HCT116 (cell line): ENCODE results near the gene TBCD. TPM values are rescaled to one million over a fixed set of nuclear protein-coding genes. Genes with fewer than 3 reads are reported as not detected.

Experiments used
- ATAC-seq: fragments of 200-7000 bp; cut with Tn5 transposase; 2 replicates; pipeline ENCODE4 v1.9.1; 2020; ENCODE audit warnings: mild to moderate bottlenecking, moderate library complexity
- BruUV-seq: library from RNA; stranded (reverse); fragments of 400-500 nt; replicated peaks from 2 replicates; lab custom pipeline; 2021; lab: Mats Ljungman, UMichigan
- CTCF ChIA-PET: fragments of 300-600 bp; sonication (Branson Sonifier 250); formaldehyde crosslinking; loops from one replicate; lab custom pipeline; 2021; ENCODE audit warnings: antibody characterized with exemption; lab: Charles Lee
- POLR2A ChIA-PET: fragments of 300-600, 350-600 bp; sonication (Branson Sonifier 250); formaldehyde crosslinking; loops from one replicate; lab custom pipeline; 2021; ENCODE audit warnings: antibody characterized with exemption; lab: Charles Lee
- RAD21 ChIA-PET, 2 experiments: fragments of 300-600 bp; sonication (Branson Sonifier 250); formaldehyde crosslinking; loops; one replicate each; lab custom pipeline; 2023; ENCODE audit warnings: low total read pairs in 2 of 2; ENCODE audit not compliant: uncharacterized antibody in 2 of 2, unreplicated experiment in 2 of 2, low non-redundant PET in 1 of 2; lab: Charles Lee
- DNase-seq: peaks from one replicate; pipeline ENCODE4 v3.0.0-alpha.2; 2010; ENCODE audit warnings: low read depth, low spot score
- H2AFZ ChIP-seq: fragments of 200-600 bp; shearing (Covaris generic), sonication (generic); 2 replicates; pipeline ENCODE4 v1.6.1; 2017; ENCODE audit warnings: low read depth, mixed run types, mixed read lengths, antibody characterized with exemption, low read length; ENCODE audit not compliant: poor library complexity, severe bottlenecking
- H3K27ac ChIP-seq: 2 replicates; pipeline ENCODE4 v1.5.1; 2012; ENCODE audit warnings: low read depth, low read length
- H3K27me3 ChIP-seq: fragments of 200-600 bp; sonication (generic); 2 replicates; pipeline ENCODE4 v1.6.1; 2016; ENCODE audit warnings: mixed run types, low read length, mixed read lengths; ENCODE audit not compliant: insufficient read depth
- H3K36me3 ChIP-seq, 2 experiments: fragments of 200-500 bp in 1 of 2; fragments of 200-600 bp in 1 of 2; sonication (Bioruptor generic) in 1 of 2; sonication (generic) in 1 of 2; 2 replicates each; pipeline versions ENCODE4 v1.5.1 to v1.6.1; 2014 to 2016; ENCODE audit warnings: low read length in 2 of 2, inconsistent platforms in 1 of 2, mixed read lengths in 1 of 2, mixed run types in 1 of 2; ENCODE audit not compliant: insufficient read depth in 2 of 2, control insufficient read depth in 1 of 2
- H3K4me1 ChIP-seq, 2 experiments: fragments of 200-600 bp in 1 of 2; sonication (generic) in 1 of 2; 2 replicates each; pipeline versions ENCODE4 v1.5.1 to v1.6.1; 2012 to 2017; ENCODE audit warnings: low read length in 2 of 2, inconsistent platforms in 1 of 2, mild to moderate bottlenecking in 1 of 2, mixed read lengths in 1 of 2, mixed run types in 1 of 2, moderate library complexity in 1 of 2; ENCODE audit not compliant: insufficient read depth in 2 of 2, control insufficient read depth in 1 of 2
- H3K4me2 ChIP-seq: fragments of 200-600 bp; sonication (generic); 2 replicates; pipeline ENCODE4 v1.6.1; 2017; ENCODE audit warnings: mixed run types, low read length, mixed read lengths
- H3K4me3 ChIP-seq, 2 experiments: fragments of 200-600 bp in 1 of 2; sonication (generic) in 1 of 2; replicated peaks in 1 of 2; 2 replicates each; pipeline ENCODE4 v1.5.1; 2011 to 2016; ENCODE audit warnings: low read length in 2 of 2, control low read depth in 1 of 2, low read depth in 1 of 2, mild to moderate bottlenecking in 1 of 2, mixed read lengths in 1 of 2, mixed run types in 1 of 2
- H3K79me2 ChIP-seq: fragments of 200-600 bp; sonication (generic); 2 replicates; pipeline ENCODE4 v1.6.1; 2017; ENCODE audit warnings: mild to moderate bottlenecking, mixed run types, low read length, moderate library complexity, mixed read lengths; ENCODE audit not compliant: insufficient read depth
- H3K9ac ChIP-seq: fragments of 200-600 bp; sonication (generic); 2 replicates; pipeline ENCODE4 v1.6.1; 2016; ENCODE audit warnings: low read length, mixed read lengths
- H3K9me2 ChIP-seq: fragments of 200-600 bp; sonication (generic), shearing (Covaris generic); 2 replicates; pipeline ENCODE4 v1.6.1; 2017; ENCODE audit warnings: mixed run types, mild to moderate bottlenecking, moderate library complexity; ENCODE audit not compliant: insufficient read depth
- H3K9me3 ChIP-seq, 2 experiments: fragments of 200-500 bp in 1 of 2; fragments of 200-600 bp in 1 of 2; sonication (Bioruptor generic) in 1 of 2; sonication (generic) in 1 of 2; 2 replicates each; pipeline ENCODE4 v1.6.1; 2014 to 2017; ENCODE audit warnings: low read length in 2 of 2, mixed read lengths in 2 of 2, inconsistent platforms in 1 of 2, low read depth in 1 of 2, mild to moderate bottlenecking in 1 of 2, mixed run types in 1 of 2, moderate library complexity in 1 of 2; ENCODE audit not compliant: control insufficient read depth in 1 of 2, insufficient read depth in 1 of 2
- H4K20me1 ChIP-seq: fragments of 200-600 bp; sonication (generic), shearing (Covaris generic); 2 replicates; pipeline ENCODE4 v1.6.1; 2017; ENCODE audit warnings: mixed run types, mild to moderate bottlenecking, moderate library complexity; ENCODE audit not compliant: insufficient read depth
- CBX3 ChIP-seq: IDR thresholded peaks from 2 replicates; pipeline ENCODE4 v1.6.1; 2012; ENCODE audit warnings: low read depth
- EGR1 ChIP-seq: IDR thresholded peaks from 2 replicates; pipeline ENCODE4 v1.6.1; 2012; ENCODE audit warnings: low read depth
- ELF1 ChIP-seq: IDR thresholded peaks from 2 replicates; pipeline ENCODE4 v1.6.1; 2012; ENCODE audit warnings: low read depth, borderline replicate concordance
- EZH2phosphoT487 ChIP-seq: fragments of 200-600 bp; IDR thresholded peaks from 2 replicates; pipeline ENCODE4 v1.6.1; 2018; ENCODE audit warnings: antibody characterized with exemption, borderline replicate concordance
- FOSL1 ChIP-seq: IDR thresholded peaks from 2 replicates; pipeline ENCODE4 v1.6.1; 2012; ENCODE audit warnings: low read depth
- POLR2A ChIP-seq: IDR thresholded peaks from 2 replicates; pipeline ENCODE4 v1.7.0; 2011; ENCODE audit warnings: borderline replicate concordance; ENCODE audit not compliant: insufficient read depth, insufficient read length; ENCODE audit errors: extremely low read depth
- SIN3A ChIP-seq: IDR thresholded peaks from 2 replicates; pipeline ENCODE4 v1.6.1; 2012; ENCODE audit warnings: low read depth
- SP1 ChIP-seq: IDR thresholded peaks from 2 replicates; pipeline ENCODE4 v1.6.1; 2012; ENCODE audit warnings: low read depth
- SRF ChIP-seq: IDR thresholded peaks from 2 replicates; pipeline ENCODE4 v1.6.1; 2012; ENCODE audit warnings: low read depth
- TCF7L2 ChIP-seq: IDR thresholded peaks from 2 replicates; pipeline ENCODE4 v1.7.0; 2011; ENCODE audit warnings: borderline replicate concordance, inconsistent platforms; ENCODE audit not compliant: insufficient read depth, insufficient read length; ENCODE audit errors: extremely low read depth
- YY1 ChIP-seq: IDR thresholded peaks from 2 replicates; pipeline ENCODE4 v1.6.1; 2011; ENCODE audit warnings: low read length, low read depth, moderate library complexity, mild to moderate bottlenecking; ENCODE audit not compliant: insufficient replicate concordance; ENCODE audit errors: extremely low read depth
- ZFX ChIP-seq: fragments of 450-650 bp; IDR thresholded peaks from 2 replicates; pipeline ENCODE4 v1.6.1; 2017
- ZNF274 ChIP-seq: fragments of 200-500 bp; sonication (Bioruptor generic); IDR thresholded peaks from 2 replicates; pipeline ENCODE4 v1.6.1; 2014; ENCODE audit warnings: mild to moderate bottlenecking, low read depth, low read length, inconsistent platforms
- intact Hi-C: fragments of 100-400 bp; cut with micrococcal nuclease; formaldehyde crosslinking; loops from 2 replicates; pipeline ENCODE4 v1.10.0; 2022
- total RNA-seq: library from RNA; stranded (reverse); gene quantifications from one replicate; pipeline ENCODE4 v1.2.1, GENCODE V29; 2021; ENCODE audit not compliant: unreplicated experiment
- TF ChIP-seq, protein P1 (sequence below): IDR thresholded peaks from 2 replicates; pipeline ENCODE4 v1.6.1; 2011; ENCODE audit warnings: mild to moderate bottlenecking, low read length, moderate library complexity; ENCODE audit not compliant: insufficient replicate concordance; ENCODE audit errors: extremely low read depth
- TF ChIP-seq, protein P2 (sequence below): IDR thresholded peaks from 2 replicates; pipeline ENCODE4 v1.6.1; 2012; ENCODE audit warnings: low read depth
- TF ChIP-seq, protein P3 (sequence below): IDR thresholded peaks from 2 replicates; pipeline ENCODE4 v1.6.1; 2012
- TF ChIP-seq, protein P4 (sequence below): IDR thresholded peaks from 2 replicates; pipeline ENCODE4 v1.6.1; 2012

TBCD gene
- total RNA-seq, 1 experiment from 2014 or later, result 152 TPM

DNA sequence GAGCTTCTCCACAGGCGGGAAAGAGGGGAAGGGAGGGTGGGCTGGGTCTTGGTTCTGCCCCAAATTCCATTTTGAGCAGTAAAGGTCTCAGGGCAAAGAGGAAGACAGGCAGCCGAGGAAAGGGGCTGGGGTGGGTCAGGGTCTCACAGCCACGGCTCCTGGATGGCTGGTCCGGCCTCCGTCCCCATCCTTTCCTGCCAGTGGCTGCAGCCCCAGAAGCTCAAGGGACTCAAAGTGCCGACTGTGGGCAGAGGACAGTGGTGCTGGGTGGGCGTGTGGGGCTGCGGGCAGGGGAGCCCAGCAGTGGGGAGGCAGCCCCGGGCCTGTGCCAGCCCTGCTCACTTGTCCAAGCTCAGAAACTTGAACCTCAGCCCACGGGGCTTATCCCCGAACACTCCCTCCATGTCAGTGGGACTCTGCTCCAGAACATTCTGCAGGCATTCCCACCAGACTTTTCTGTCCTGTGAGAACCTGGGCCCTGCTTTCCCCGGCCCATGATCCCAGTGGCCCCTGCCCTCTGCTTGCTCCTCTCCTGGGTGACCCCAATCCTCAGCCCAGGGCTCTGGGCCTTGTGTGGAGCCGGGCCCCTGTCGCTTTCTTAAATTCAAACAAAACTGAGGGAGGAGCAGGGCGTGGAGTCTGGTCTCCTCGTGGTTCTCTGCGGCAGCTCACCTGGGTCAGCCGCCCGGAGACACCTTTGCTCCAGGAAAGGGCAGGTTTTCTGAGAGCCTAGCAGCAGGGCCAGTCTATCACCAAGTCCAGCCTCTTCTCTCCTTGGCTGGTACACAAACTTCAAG lies 209.7 kb downstream of the TBCD start:
- ChIA-PET RAD21 (no interaction called here), POLR2A (no interaction called here)
- intact Hi-C loops, result no loop called here
- Histone ChIP-seq H3K4me3 (no peak overlapping the region), H3K36me3 (peaks cover 0 to 8% of the 10 kb centered on the region in 2 experiments; a peak in 2 of 4 replicates), H3K4me1 (no peaks in the 10 kb centered on the region), H3K4me2 (no peak overlapping the region), H3K9me3 (no peaks in the 10 kb centered on the region), H3K9me2 (no peaks in the 10 kb centered on the region), H2AFZ (no peak overlapping the region), H3K9ac (no peak overlapping the region), H3K27ac (no peak overlapping the region), H3K27me3 (no peaks in the 10 kb centered on the region)
- ATAC-seq (no peak), DNase-seq (no peak)
- TF ChIP-seq CBX3 (no peak), SP1 (no peak), ELF1 (no peak), ZFX (no peak), EZH2phosphoT487 (no peak), FOSL1 (no peak), YY1 (no peak), POLR2A (no peak), ZNF274 (no peak), EGR1 (no peak), SRF (no peak), TCF7L2 (no peak), SIN3A (no peak)
- TF ChIP-seq, protein P1, sequence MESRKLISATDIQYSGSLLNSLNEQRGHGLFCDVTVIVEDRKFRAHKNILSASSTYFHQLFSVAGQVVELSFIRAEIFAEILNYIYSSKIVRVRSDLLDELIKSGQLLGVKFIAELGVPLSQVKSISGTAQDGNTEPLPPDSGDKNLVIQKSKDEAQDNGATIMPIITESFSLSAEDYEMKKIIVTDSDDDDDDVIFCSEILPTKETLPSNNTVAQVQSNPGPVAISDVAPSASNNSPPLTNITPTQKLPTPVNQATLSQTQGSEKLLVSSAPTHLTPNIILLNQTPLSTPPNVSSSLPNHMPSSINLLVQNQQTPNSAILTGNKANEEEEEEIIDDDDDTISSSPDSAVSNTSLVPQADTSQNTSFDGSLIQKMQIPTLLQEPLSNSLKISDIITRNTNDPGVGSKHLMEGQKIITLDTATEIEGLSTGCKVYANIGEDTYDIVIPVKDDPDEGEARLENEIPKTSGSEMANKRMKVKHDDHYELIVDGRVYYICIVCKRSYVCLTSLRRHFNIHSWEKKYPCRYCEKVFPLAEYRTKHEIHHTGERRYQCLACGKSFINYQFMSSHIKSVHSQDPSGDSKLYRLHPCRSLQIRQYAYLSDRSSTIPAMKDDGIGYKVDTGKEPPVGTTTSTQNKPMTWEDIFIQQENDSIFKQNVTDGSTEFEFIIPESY, result no peak
- TF ChIP-seq, protein P2, sequence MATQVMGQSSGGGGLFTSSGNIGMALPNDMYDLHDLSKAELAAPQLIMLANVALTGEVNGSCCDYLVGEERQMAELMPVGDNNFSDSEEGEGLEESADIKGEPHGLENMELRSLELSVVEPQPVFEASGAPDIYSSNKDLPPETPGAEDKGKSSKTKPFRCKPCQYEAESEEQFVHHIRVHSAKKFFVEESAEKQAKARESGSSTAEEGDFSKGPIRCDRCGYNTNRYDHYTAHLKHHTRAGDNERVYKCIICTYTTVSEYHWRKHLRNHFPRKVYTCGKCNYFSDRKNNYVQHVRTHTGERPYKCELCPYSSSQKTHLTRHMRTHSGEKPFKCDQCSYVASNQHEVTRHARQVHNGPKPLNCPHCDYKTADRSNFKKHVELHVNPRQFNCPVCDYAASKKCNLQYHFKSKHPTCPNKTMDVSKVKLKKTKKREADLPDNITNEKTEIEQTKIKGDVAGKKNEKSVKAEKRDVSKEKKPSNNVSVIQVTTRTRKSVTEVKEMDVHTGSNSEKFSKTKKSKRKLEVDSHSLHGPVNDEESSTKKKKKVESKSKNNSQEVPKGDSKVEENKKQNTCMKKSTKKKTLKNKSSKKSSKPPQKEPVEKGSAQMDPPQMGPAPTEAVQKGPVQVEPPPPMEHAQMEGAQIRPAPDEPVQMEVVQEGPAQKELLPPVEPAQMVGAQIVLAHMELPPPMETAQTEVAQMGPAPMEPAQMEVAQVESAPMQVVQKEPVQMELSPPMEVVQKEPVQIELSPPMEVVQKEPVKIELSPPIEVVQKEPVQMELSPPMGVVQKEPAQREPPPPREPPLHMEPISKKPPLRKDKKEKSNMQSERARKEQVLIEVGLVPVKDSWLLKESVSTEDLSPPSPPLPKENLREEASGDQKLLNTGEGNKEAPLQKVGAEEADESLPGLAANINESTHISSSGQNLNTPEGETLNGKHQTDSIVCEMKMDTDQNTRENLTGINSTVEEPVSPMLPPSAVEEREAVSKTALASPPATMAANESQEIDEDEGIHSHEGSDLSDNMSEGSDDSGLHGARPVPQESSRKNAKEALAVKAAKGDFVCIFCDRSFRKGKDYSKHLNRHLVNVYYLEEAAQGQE, result no peak
- TF ChIP-seq, protein P3, sequence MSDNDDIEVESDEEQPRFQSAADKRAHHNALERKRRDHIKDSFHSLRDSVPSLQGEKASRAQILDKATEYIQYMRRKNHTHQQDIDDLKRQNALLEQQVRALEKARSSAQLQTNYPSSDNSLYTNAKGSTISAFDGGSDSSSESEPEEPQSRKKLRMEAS, result no peak
- TF ChIP-seq, protein P4, sequence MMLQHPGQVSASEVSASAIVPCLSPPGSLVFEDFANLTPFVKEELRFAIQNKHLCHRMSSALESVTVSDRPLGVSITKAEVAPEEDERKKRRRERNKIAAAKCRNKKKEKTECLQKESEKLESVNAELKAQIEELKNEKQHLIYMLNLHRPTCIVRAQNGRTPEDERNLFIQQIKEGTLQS, result no peak
- TF ChIP-seq, all 23 proteins: peak for 0
- Histone ChIP-seq H4K20me1 (no peaks in the 10 kb centered on the region), H3K79me2 (no peaks in the 10 kb centered on the region)
- no TSS peak for BruUV-seq
- CTCF ChIA-PET, result no interaction called here
